ENCODE results near the gene FEN1. TPM values are rescaled to one million over a fixed set of nuclear protein-coding genes. Genes with fewer than 3 reads are reported as not detected.

FEN1 gene
- total and polyA plus RNA-seq, 9 donors: 3.7 to 8.6 (median 5.0) TPM

DNA sequence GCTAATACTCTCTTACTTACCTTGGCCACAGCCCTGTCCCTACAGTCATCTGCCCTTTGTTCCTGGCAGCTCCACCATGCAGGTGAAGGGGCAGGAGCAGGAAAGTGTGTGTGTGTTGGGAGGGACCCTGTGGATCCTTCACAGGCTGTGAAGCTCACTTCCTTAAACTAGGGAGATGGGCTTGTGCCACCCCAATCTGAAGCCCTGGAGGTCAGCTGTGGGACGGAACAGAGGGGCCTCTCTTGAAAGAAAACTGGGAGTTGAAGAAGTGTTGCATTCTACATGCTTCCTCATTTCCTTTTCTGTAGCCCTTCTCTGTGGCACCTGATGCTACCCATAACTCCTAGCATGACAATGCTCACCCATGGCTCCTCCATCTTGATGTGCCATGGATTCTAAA, 12.4 kb downstream of the FEN1 start:
- no peak overlapping the region for H3K27ac ChIP-seq
- 87 to 95% (median 94%) methylated on average over 1 of the region's 1 CpG for whole genome bisulfite sequencing, 3 donors
- no peaks in the 10 kb centered on the region for H3K27me3 ChIP-seq
- intact Hi-C loops (cut with DNase I): loop anchor here in 2 of 4 donors (5.0 to 10.0 kb wide), 2 partner anchors 57 to 70 kb away; no protein-coding TSS in a partner anchor
- no peaks in the 10 kb centered on the region for H3K4me1 ChIP-seq (ENCODE audit: insufficient read depth)
- DNase-seq: no peak
- no peaks in the 10 kb centered on the region for H3K36me3 ChIP-seq
- TF ChIP-seq EP300 (IDR thresholded peaks at IDR 0.05) (no peak), CTCF (IDR thresholded peaks at IDR 0.05) (no peak), POLR2A (IDR thresholded peaks at IDR 0.05) (no peak)
- H3K9me3 ChIP-seq: no peaks in the 10 kb centered on the region
- H3K4me3 ChIP-seq: no peak overlapping the region

- DNase-seq: no peak
- Histone ChIP-seq H3K36me3 (no peaks in the 10 kb centered on the region), H3K9me3 (no peaks in the 10 kb centered on the region), H3K4me1 (ENCODE audit: insufficient read depth) (no peaks in the 10 kb centered on the region), H3K27me3 (no peaks in the 10 kb centered on the region), H3K27ac (no peak overlapping the region), H3K4me3 (no peak overlapping the region)
- 87 to 96% (median 90%) methylated on average over 5 of the region's 5 CpGs for WGBS, 3 donors
- no peak for TF ChIP-seq EP300 (IDR thresholded peaks at IDR 0.05)
- no peak for TF ChIP-seq POLR2A (IDR thresholded peaks at IDR 0.05)
- no peak for TF ChIP-seq CTCF (IDR thresholded peaks at IDR 0.05)
- intact Hi-C loops (cut with DNase I): loop anchor here in 2 of 4 donors (5.0 to 10.0 kb wide), 2 partner anchors 56 to 68 kb away; no protein-coding TSS in a partner anchor
Measured at GRCh38 chr11:61806785-61807184, 14.1 kb downstream of the FEN1 start.

DNA sequence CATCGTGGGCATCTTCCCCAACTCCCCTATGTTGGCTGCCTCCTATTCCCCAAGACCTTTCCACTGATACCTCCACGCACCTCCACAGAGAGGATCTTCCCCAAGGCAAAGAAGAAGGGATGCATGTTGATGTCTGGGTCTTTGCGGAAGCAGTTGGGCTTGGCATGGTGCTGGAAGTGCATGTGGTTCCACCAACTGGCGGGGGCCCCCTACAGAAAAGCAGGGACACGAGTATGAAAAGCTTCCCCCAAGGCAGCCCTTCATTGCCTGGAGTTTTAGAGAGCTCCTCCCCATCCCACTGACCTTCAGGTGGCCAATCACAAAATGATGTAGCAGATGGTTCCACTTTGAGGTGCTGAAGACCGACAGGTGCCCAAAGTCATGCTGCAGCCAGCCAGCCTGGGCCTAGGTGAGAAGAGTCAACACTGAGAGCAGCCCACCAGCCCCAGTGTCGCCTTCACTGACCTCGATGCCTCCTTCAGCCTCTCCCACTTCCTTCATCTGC, 18.0 kb downstream of the FEN1 start:
- no peak for DNase-seq
- intact Hi-C loops (cut with DNase I): loop anchor here in 2 of 4 donors (5.0 kb wide), 2 partner anchors 87 to 292 kb away; no protein-coding TSS in a partner anchor
- no peak overlapping the region for H3K27ac ChIP-seq
- no peaks in the 10 kb centered on the region for H3K27me3 ChIP-seq
- H3K4me3 ChIP-seq: no peak overlapping the region
- no peaks in the 10 kb centered on the region for H3K36me3 ChIP-seq
- 89 to 93% (median 92%) methylated on average over 8 of the region's 8 CpGs for WGBS, 3 donors
- H3K4me1 ChIP-seq (ENCODE audit: insufficient read depth): no peaks in the 10 kb centered on the region
- H3K9me3 ChIP-seq: no peaks in the 10 kb centered on the region
- TF ChIP-seq CTCF (IDR thresholded peaks at IDR 0.05): no peak
- TF ChIP-seq POLR2A (IDR thresholded peaks at IDR 0.05): no peak
- no peak for TF ChIP-seq EP300 (IDR thresholded peaks at IDR 0.05)

DNA sequence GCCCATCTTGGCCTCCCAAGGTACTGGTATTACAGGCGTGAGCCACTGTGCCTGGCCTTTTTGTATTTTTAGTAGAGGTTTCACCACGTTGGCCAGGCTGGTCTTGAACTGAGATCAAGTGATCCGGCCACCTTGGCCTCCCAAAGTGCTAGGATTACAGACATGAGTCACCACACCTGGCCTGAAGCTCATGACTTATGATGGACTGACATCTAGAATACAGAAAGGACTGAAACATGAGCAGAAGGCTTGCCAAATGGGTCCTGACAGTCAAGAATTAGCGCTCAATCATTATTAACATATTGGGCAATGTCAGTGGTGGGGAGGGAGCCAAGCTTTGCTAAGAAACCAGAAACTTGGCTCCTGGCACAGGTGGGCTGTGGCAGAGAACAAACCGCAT, 19.1 kb downstream of the FEN1 start:
- H3K36me3 ChIP-seq: no peaks in the 10 kb centered on the region
- WGBS, 3 donors: 89 to 91% (median 89%) methylated on average over 5 of the region's 5 CpGs
- intact Hi-C loops (cut with DNase I): loop anchor here in 2 of 4 donors (5.0 kb wide), 2 partner anchors 85 to 290 kb away; no protein-coding TSS in a partner anchor

More for the DNA sequence above, 19.1 kb downstream of the FEN1 start:
- Histone ChIP-seq H3K27me3 (no peaks in the 10 kb centered on the region), H3K9me3 (no peaks in the 10 kb centered on the region), H3K27ac (no peak overlapping the region), H3K4me3 (no peak overlapping the region), H3K4me1 (ENCODE audit: insufficient read depth) (no peaks in the 10 kb centered on the region)
- TF ChIP-seq CTCF (IDR thresholded peaks at IDR 0.05) (no peak), POLR2A (IDR thresholded peaks at IDR 0.05) (no peak), EP300 (IDR thresholded peaks at IDR 0.05) (no peak)
- DNase-seq: no peak
